GM18526 (cell line): ENCODE measurements around the gene SCARF1.

ENCODE experiments used
- POLR2A ChIP-seq: IDR thresholded peaks from 3 replicates; pipeline ENCODE4 v1.6.1; 2011; ENCODE audit not compliant: insufficient read length; ENCODE audit errors: extremely low read depth

SCARF1 gene

DNA sequence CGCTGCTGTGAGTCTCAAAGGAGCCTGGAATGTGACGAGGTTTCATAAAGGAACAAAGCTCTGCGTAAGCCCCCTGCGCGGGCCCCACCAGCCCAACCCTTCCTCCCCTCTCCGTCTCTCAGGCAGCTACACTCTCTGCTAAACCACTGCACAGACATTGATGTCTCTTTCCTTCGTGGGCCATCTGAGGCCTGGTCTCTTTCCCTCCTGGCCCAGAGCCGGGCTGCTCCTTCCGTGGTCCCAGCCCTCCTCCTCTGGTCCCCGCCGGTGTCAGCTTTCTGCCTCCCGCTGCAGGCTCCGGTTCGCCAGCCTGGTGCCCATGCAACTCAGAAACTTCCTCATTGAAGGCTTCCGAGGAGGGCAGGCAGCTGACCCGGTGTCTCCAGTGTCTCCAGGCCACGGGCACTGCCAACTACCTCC, 7.4 kb downstream of the SCARF1 start:
- TF ChIP-seq POLR2A = no peak

DNA sequence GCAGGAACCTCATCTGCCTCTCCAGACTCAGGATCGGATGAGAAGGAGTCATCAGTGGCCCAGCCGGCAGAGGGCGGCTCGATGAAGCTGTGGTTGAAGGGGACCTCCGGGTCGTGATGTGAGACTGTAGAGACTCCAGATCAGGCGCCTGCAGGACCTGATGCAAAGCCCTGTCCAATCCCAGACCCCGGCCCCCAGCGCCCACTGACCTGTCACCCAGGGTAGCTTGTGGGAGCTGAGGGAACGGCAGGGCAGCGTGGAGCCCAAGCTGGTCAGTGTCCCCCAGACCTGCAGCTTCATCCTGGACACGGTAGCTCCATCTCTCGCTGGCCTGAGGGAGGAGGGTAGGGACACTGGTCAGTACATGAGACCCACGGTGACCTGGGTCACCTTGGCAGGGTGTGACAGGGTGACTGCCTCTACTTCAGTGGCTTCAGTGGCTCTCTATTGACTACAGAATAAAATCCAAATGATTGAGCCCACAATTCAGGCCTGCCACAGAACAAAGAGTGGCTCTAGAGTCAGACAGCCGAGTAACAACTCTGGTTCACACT, 8.7 kb downstream of the SCARF1 start:
- TF ChIP-seq POLR2A = no peak

DNA sequence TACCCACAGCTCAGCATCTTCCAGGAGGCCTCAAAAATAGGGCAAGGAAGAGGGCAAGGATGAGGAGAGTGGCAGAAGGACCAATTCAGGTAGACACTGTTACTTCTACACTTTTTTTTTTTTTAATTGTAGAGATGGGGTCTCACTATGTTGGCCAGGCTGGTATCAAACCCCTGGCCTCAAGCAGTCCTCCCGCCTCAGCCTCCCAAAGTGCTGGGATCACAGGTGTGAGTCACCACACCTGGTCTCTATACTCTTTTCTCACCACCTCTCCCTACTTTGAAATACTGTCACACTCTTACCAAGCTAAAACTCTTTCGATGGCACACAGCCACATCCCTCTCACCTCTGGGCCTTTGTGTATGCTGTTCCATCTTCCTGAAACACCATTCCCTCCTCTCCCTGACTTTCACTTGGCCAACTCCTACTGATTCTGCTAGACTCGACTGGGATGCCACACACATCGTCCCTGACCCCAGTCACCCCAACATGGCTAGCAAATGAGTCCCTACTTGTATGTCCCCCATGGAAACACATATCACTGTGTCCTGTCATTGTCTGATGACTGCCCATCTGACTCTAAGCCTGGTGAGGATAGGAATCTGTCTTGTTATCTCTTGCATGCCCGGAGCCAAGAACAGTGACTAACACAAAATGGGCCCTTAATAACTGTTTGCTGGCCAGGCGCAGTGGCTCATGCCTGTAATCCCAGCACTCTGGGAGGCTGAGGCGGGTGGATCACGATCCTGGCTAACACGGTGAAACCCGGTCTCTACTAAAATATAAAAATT, 9.7 kb downstream of the SCARF1 start:
- TF ChIP-seq POLR2A = no peak

DNA sequence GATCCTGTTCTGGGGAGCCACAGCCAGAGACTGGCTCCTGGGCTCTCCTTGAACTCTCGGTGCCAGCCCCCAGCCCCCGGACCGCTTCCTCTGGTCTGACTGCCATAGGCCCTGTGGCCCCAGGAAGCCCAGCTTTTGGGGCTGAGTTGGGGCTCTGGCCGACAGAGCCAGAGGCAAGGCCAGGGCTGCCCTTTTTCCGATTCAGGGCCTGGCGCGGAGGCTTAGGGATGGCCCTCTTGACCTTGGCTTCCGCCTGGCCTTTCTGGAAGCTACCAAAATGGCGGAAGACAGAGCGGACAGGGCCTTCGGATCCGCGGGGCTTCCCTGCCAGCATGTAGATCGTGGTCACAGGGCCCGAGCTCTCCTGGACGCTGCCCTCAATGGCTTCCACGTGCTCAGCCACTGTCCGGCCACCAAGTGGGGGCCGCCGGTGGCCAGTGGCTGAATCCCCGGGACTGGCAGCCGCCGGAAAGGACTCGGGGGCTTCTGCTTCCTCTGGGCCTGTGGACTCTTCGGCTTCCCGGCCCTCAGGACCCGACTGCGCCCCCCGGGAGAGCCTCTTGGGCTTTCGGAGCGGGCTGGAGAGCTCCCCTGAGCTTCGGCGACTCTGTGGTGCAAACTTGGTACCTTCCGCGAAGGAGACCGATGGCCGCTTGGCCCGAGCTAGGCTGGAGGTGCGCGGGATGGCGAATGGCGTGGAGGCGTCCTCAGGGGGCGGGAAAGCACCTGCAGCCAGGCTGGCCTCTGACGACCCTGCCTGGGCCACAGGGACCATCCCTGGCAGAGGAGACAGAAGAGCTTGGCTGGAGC, 10.5 kb downstream of the SCARF1 start:
- TF ChIP-seq POLR2A = no peak

DNA sequence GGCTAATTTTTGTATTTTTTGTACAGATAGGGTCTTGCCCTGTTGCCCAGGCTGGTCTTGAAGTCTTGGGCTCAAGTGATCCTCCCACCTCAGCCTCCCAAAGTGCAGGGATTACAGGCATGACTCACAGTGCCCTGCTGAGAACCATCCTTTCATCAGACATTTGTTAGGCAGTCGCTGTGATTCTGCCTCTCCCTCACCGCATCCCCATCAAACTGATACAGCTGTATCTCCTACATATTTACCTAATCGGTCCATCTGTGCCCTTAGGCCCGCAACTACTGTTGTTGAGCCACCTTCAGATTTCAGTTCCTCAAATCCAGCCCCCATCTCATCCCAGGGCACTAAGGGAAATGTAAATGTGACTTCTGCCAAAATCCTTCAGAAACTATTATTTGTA, 14.9 kb downstream of the SCARF1 start:
- no peak for TF ChIP-seq POLR2A

DNA sequence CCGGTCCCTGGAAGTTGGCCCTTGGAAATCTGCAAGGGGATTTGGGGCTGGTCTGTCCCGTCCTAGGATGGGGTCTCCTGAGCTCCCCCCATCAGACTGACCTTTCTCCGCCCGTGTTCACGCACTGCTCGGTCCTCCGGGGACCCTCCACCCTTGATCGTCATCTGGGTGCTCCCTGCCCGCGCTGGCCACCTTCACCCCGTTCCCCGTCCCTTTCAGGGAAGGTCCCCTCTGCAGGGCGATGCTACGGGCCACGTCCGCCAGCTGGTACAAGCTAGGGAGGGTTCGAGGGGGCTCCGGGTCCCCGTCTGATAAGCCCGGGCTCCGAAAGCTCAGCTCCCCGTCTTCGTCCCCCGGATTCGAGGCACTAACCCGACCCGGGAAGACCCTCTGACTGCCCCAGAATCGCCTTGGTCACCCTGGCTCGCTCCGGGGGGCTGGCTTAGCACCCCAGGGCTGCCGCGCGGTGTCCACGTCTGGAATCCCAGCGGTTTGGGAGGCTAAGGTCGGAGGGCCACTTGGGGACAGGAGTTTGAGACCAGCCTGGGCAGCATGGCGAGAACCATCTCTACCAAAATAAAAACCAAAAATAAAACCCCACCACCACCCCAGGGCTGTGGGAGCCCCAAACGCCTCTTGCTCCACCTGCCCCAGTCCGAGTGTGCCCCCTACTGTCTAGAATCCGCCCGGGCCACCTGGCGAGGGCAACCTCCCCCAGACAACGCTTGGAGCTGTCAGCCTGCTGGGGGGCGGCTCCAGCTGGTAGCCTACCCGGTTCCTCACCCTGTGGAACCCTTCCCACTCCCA, 15.8 kb downstream of the SCARF1 start:
- no peak for TF ChIP-seq POLR2A

DNA sequence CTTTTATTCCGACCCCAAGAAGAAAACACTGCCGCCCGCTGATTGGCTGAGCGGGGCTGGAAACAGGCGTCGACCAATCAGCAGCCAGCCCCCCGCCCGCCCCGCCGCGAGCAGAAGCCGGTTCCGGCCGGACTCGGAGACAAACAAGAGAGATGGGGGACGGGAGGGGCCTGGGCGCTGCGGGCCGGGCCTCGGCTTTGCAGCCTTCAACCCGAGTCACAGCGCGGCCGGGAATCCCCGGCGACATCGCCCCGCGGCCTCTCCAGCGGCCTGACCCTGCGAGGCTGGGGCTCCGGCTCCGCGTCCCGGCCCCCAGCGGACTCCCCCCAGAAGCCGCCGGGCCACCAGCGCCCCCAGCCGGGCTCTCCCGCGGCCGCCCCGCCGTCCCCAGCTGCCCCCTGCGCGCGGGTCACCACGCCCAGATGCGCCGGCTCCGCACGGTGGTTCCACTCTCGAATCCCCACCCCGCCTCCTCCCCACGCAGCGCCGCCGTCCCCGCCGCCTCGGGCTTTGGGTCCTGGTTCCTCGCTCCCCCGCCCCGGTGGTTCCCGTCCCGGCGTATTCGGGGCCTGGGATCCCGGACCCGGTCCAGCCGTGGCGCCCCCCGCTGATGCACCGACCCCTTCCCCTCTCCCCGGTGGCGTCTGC, 16.6 kb downstream of the SCARF1 start:
- peak; percentile 62 for TF ChIP-seq POLR2A

DNA sequence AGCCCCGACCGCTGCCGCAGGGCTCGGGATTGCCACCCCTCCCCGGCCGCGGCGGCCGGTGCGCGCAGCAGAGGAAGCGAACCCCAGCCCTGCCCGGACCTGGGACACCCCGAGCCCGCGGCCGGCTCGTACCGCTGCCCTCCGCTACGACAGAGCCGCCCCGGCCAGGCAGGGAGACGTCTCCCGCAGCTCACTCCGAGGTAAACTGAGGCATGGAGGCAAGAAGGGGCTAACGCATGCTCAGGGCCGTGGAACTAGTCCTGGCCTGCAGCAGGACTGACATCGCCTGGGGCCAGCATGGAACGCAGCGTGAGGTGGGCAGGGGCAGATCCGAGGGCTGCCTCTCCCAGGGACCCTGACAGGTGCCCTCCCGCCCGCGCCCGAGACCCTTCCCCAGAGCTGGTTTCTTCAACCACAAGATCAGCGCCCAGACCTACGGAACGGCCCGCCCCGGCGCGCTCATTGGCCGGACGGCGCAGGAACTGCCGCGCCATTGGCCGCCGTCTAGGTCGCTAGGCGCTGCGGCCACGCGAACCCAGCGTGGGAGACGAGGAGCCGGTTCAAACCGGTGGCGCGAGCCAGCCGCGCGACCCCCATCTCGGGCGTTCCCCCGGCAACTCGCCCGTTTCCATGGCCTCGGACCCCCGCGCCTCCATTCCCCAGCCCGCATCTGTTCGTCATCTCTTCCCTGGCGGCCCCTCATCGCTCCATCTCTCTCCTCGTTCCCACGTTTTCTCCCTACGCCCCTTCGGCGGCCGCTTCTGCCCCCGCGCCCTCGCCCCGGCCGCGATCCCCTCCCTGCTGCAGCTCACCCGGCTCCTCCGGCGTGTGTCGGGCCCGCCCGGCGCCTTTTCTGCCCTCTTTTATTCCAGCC, 17.3 kb downstream of the SCARF1 start, which contains the start of gene SLC43A2:
SLC43A2 (minus strand) TSS at position 853 of the 874 bp plus-strand sequence. CDS start 960 bp downstream, outside the sequence.
- TF ChIP-seq POLR2A = peak; percentile 56

DNA sequence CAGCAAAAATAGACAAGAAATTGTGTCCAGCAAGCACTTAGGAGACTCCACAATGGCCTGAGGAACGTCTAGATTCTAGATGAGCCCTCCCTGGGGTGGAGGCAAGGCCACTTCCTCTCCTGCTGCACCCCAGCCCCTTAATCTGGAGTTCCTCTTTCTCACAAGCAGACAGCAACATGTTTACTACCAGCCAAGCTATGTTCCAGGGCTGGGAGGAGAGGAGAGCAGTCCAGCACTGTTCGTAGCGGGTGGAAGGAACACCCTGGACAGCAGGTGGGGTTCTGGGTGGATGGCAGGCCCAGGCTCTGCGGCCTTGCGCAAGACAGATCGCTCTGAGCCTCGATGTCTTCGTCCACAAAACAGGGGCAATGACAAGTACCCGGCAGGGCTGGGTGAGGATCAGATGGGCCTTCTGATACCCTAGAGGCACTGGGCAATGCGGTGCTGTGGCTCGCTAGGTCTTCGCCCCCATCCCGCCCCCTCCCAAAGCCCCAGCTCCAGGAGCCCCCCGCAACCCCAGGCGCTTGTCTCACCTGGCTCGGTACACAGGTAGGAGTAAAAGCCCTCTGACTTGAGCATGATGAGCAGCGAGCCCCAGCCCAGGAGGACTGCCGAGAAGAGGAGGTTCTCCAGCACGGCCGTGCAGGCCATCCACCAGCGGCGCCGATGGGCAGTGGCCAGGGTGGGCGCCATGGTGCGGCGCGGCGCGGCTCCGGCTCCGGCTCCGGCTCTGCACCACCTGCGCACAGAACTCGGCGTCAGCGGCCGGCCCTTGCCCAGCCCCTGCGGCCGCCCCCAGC, 18.1 kb downstream of the SCARF1 start:
- peak; percentile 31 for TF ChIP-seq POLR2A

DNA sequence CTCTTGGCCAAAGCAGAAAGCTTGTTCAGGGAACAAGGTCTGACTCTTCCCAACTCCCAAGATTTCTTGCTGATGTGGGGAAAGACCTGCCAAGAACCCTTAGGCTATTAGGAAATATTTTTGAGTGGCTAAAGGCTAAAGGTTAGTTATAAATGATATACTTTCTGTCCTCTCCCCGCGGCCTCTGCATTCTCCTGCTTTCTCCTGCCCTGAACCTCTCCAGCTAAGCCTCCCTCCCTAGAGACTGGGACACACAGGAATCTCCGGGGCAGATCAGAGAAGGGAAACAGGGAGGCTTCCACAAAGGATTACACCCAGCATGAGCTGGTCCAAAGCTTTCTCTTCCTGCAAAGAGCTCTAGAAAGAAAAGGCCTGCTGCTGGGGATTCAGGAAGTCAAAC, 19.2 kb downstream of the SCARF1 start:
- no peak for TF ChIP-seq POLR2A

DNA sequence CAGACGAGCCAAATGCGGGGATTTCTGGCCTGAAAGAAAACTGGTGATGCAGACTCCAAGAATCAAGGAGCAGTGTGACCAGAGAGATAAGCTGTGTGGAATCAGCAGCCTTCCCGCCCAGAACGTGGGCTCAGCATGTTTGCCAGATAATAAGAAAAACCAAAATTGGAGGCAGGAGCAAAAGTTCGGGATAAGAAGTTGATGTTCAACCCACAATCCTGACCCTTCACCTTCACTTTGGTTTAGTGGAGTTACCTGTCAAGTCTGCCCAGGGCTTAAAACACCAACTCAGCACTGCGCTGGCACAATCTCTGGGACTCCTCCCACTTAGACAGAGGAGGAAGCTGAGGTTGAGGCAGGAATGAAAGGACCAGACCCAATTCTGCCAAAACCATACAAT, 20.0 kb downstream of the SCARF1 start:
- TF ChIP-seq POLR2A = no peak

DNA sequence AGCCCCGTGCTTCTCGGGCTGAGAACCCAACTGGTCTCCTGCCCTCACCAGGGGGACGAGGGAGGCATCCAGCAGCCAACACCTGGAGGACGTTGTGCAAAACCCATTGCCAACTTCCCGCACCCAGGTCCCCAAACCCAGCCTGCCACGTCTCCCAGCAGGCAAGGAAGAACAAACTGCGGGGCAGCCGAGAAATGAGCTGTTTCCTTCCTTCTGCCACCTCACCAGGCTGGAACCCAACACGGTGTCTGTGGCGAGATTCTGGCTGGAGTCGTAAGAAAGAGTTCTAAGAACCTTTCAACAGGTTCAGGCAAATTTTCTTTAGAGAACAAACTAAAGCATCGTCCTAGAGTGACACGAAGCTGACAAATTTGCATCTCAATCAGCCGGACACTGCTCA, 20.5 kb downstream of the SCARF1 start:
- no peak for TF ChIP-seq POLR2A

DNA sequence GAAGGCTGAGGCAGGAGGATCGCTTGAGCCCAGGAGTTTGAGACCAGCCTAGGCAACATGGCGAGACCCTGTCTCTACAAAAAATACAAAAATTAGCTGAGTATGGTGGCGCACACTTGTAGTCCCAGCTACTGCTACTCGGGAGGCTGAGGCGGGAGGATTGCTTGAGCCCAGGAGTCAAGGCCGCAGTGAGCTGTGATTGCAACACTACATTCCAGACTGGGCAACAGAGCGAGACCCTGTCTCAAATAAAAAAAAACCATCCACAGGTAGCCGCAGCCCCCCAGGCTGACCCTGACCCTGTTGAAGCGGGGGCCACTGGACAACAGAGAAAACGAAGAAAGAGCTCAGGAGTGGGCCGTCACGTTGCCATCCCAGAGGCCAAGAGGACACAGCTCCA, 20.9 kb downstream of the SCARF1 start:
- no peak for TF ChIP-seq POLR2A
